NCI-H510A (cell line): ENCODE data around the gene HK1.

Experiments used
- DNase-seq: peaks from one replicate; lab custom pipeline; 2025; lab: John Stamatoyannopoulos, UW

HK1 gene

DNA sequence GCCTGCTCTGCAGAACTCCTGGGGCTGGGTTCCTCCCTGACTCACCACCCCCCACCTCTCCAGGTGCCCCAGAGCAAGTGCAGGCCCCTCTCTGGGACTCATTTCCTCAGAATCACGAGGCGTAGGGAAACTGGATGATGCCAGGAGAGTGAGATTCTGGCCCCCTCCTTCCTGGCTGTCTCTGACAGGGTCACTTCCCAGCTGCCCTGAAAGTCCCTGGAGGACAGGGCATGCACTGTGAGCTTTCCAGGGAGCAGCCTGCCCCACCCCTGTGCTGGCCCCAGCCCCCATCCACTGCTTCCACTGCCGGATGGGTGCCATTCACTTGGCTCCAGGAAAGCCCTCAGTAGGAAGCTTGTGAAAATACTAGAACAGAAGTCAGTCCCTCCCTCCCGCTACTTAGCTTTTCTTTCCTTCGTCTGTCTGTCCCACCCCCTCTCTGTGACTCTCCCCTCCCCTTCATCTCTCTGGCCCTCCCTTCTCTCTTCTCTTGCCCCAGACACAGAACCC, 128.1 kb downstream of the HK1 start:
- no peak for DNase-seq

DNA sequence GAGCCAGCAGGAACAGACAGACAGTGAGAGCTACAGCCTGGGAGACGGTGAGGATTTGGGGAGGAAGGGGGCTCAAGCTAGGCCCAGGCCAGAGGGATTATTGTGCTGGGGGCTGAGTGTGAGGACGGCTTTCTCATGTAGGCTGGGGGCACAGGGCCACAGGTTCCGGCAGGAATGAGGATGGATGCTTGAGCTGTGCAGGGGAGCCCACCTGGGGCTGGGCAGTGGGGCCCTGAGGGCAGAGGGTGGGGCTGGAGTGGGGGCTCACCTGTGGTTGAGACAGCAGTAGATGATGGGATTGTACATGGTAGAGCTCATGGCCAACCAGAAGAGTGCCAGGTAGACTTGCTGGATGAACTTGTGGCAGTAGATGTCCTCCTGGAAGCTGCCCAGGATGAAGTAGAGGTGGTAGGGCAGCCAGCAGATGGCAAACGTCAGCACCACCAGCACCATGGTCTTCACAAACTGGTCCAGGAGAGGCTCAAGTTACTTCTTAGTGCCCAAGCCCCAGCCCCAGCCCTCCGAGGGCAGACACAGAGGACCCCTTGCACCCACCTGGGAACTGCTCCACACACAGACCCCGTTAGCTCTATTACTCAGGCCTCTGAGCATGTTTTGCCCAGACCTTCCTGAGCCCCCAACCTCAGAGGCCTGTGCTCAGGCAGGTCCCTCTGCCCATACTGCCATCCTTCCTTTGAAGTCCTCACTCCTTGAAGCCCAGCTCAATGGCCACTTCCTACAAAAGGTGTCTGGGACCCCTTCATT, 128.7 kb downstream of the HK1 start:
- no peak for DNase-seq

DNA sequence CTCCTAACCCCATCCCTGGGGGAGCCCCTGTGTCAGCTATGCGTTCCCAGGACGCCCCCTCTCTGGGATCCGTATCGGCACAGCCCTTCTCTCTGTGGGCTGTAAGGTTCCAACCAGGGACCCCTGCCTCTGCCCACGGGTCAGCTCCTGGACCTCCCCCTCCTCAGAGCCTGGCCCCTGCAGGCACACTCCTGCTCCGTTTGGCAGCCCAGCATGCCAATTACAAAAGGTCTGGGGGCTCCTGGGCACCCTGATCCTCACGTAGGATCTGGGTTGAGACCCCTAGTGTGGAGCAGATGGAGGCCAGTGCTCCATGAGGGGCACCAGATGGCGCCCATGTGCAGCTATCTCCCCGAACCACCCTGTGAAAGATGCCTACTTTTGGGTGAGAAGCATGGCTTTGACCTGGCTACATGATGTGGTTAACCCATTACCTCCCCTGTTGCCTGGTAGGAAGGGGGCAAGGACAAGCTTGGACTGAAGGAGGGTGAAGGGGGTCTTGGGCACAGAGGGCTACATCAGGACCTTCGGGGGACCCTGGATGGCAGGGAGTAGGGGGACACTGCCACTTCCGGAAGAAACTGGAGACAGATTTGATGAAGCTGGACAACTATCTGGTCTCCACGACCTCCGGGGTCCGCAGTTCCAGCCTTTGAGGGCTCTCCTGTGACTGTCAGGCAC, 129.5 kb downstream of the HK1 start:
- no peak for DNase-seq

DNA sequence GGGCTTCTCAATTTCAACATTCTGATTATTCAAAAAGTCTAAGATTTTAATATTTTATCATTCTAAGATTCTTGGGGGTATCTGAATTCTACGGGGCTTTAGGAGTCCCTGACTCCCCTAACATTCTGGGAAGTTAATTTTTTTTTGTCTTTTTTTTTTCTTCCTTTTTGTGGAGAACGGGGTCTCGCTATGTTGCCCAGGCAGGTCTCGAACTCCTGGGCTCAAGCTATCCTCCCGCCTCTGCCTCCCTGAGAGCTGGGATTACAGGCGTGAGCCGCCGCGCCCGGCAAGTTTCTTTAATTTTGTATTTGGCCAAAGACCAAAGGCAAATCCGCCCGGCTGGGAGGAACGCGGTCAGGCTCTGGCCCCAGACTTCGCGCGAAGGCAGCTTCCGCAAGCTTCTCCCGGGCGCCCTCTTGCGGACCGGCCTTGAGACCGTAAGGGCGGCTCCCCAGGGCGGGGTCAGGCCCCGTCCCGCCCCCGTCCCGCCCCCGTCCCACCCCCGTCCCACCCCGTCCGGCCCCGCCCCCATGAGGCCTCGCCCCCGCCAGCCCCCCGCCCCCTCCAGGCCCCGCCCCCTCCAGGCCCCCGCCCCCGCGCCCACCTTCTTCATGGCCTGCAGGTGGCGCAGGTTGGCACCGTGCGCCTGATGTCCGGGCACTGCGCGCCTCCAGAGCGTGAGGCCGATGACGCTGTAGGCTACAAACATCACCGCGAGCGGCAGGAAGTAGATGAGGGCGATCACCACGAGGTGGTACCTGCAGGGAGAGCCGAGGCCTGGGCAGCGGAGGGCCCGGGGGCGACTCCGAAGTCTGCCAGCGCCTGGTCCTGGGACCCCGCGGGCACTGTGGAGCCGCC, 130.3 kb downstream of the HK1 start:
- DNase-seq: peak; percentile 80

DNA sequence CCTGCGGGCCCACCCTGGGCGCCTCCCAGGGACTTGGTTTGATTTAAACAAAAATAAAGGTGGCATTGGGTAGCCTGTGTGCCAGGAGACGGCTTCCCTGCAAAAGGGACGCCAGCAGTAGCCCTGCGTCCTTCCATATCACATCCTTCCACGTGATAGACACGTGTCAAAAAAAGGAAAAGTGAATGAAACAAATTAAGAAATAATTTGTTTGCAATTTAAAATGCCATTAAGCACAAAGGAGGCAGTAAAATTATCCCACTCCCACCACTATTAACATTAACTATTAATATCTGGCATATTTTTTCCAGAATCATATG, 130.8 kb downstream of the HK1 start:
- DNase-seq: no peak

DNA sequence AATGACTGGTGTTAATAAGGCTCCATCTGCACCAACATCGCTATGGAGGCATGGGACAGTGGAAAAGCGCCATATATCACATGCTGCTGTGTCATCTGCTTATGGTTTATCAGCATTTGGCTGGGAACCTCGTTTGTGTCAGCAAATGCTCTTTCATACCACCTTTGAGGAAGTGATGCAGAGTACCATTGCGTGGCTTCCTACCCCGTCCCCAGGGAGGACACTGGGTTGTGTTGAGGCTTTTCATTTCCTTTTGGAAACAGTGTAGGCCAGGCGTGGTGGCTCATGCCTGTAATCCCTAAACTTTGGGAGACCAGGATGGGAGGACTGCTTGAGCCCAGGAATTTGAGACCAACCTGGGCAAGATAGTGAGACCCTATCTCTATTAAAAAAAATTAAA, 131.7 kb downstream of the HK1 start:
- no peak for DNase-seq

DNA sequence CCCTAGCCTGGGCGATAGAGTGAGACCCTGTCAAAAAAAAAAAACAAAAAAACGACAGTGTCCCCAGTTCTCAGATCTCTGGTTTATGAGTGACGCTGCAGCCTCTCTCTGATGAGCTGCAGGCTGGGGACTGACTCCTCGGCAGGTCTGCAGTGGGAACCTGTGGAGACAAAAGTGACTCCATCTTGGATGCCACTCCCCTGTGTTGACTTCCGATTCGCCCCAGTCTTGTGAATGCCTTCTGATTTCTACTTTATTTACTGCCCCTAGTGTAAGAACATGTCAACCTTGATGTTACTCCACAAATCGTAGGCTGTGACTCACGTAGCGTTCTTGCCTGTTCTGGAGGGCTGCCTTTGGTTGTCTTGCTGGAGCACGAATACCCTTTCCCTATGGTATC, 132.2 kb downstream of the HK1 start:
- no peak for DNase-seq

DNA sequence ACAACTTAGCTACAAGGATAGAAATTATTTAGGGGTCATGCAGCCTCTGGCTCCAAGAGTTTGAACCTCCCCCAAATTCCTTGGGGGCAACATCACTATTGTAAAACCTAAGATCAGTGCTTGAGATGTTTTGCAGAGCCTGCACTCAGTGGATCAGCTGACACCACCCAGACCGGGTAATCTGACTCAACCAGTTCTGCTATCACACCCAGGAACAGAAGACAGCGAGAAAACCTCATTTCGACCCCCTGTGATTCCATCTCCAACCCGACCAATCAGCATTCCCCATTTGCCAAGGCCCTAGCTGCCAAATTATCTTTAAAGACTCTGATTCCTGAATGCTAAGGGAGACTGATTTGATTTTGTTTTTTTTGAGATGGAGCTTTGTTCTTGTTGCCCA, 133.2 kb downstream of the HK1 start:
- no peak for DNase-seq

DNA sequence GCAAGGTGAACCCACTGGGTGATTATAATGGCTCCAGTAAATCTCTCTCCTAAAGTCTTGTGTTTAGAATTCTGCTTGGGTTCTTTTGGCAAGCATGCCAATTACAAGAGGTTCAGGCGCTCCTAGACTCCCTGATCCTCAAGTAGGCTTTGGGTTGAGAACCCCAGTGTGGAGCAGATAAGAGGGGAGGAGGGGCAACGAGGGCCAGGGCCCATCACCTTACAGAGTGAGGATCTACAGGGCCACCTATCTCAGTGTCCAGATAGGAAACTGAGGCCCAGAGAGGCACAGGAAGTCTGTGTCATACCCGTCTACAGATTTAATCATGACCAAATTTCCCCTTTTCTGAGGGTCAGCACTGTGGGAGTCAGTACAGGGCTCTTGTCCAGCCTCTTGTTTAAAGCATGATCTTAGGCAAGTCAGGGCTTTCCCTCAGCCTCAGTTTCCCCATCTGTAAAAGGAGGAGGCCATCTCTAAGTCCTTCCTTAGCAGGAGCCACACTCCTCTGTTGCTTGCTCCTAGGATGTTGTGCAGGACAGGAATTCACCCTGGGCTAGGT, 134.0 kb downstream of the HK1 start:
- DNase-seq: no peak

DNA sequence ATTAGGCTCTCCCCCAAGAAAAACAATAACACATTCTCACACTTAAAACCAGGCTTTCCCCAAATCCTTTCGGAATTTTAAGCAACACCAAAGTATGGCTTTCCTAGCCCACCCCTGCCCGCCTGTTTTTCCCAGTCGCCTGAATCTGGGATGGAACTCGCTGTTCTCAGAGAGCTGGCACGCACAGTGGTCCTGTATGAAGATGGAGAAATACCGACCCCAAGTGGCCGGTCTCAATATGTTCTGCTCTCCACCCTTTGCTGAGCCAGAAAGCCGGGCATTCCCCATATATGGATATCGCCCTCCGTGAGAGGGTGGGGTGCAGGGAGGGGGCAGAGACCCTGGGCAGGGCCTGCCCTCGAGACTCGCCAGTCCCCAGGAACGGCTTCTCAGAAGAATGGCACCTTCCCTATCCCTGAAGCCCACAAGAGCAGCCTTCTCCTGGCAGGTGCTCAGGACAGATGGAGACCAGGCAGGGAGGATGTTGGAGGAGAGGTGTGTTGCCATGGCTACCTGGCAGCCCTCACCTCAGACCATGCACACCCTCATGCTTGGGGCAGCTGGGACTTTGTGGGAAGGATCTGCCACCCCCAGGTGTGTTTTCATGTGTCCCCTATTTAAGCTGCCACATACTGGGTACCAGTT, 135.0 kb downstream of the HK1 start:
- peak; percentile 55 for DNase-seq

DNA sequence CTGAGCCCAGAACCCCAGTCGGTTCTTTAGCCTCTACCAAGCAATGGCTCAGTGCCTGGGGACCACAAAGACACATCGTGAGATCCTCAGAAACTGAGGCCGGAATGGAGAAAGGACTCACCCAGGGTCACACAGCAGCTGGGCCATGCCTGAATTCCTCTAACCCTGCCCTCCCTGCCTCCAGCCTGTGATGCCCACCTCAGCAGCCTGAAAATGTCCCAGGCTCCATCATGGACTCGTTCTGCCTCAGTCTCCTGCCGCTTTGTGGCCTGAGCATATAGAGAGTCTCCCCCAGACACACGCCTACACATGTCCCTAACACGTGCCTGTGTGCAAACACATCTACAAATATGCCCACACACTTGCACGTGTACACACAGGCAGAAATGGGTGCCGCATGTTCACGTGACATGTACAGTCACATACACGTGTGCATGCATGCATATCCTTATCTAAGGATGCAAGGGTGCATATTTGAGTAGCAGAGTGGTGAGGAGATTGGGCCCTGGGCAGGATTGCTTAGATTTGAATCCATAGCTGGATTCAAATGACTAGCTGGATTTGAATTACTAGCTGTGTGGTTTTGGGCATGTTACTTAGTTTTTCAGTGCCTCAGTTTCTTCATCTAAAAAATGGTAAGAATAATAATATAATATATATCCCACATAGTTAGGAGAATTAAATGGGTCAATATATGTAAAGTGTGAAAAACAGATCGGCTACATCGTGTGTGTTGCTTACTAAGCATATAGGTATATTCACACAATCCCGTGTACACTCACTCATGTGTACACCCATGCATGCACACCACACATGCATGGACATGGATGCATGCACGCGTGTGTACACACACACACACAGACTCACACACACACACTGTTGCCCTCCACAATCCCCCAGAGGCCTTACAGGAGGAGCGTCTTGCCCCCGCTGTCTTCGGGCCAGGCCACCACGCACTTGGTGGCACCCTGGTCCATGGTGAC, 136.0 kb downstream of the HK1 start:
- no peak for DNase-seq

DNA sequence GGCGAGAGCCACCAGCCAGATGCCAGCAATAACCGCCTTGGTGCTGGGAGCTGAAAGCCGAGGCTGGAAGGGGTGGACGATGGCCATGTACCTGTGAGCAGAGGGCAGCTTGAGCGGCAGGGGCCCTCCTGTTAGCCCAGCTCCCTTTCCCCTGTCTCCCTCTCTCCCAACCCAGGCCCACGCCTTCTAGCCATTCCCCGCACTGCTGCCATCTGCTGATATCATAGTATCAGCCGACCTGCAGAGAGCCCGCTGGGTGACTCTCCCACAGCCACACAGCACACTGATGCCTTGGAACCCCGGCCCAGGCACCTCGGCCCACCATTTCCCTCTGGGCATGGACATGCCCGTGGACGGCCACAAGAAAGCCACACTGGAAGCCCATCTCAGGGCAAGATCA, 136.8 kb downstream of the HK1 start:
- DNase-seq: no peak

DNA sequence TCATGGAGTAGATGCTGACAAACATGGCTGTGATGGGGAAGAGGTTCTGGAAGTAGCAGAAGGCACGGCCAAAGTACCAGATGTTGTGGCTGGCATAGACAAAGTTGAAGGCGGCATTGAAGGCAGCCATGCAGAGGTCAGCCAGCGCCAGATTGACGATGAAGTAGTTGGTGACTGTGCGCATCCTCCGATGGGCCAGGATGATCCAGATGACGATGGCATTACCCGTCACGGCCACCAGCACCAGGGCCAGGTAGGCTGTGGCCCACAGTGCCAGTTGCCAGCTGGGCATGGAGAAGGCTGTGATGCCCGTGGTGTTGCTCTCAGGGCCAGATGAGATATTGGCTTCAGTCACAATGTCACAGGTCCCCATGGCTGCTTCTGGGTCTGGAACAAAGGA, 137.7 kb downstream of the HK1 start:
- DNase-seq: no peak

DNA sequence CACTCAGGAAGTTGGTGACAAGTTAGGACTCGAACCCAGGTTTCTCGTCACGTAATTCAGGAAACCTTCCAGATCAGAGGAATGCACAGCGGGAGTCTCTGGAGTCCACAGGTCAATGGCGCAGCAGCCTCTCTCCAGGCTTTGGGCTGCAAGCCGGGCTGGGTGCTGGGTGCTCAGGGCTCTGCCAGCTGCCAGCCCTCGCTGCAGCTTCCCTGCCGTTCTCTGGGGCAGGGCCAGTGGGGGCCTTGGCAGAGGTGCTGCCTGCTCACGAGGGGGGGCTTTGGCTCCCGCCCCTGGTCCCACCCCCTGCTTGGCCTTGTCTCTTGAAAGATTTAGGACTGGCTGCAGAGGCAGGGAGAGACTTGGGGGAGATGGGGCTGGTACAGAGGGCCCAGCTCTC, 138.4 kb downstream of the HK1 start, which contains the start of gene TACR2:
Gene TACR2, minus strand, starts transcription at position 224 of the 400 bp plus-strand sequence. CDS start 595 bp downstream, outside the sequence.
- DNase-seq: no peak

DNA sequence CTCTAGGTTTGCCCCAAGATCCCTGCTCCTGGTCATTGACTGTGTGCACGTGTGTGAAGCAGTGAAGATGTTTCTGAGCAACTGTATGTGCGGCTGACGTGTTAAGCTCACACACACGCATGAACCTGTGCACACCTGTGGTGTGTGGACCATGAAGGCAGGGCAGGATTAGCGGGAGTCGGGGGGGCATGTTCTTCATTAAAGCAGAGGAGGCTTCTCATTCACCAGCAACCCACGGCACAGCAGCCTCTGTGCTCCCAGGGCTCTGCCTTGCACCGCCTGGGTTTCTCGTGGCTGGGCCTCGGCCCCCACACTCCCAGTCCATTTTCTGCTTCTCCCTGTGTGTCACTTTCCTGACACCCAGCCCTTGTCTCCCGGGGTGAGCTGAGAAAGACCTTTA, 139.2 kb downstream of the HK1 start:
- no peak for DNase-seq

DNA sequence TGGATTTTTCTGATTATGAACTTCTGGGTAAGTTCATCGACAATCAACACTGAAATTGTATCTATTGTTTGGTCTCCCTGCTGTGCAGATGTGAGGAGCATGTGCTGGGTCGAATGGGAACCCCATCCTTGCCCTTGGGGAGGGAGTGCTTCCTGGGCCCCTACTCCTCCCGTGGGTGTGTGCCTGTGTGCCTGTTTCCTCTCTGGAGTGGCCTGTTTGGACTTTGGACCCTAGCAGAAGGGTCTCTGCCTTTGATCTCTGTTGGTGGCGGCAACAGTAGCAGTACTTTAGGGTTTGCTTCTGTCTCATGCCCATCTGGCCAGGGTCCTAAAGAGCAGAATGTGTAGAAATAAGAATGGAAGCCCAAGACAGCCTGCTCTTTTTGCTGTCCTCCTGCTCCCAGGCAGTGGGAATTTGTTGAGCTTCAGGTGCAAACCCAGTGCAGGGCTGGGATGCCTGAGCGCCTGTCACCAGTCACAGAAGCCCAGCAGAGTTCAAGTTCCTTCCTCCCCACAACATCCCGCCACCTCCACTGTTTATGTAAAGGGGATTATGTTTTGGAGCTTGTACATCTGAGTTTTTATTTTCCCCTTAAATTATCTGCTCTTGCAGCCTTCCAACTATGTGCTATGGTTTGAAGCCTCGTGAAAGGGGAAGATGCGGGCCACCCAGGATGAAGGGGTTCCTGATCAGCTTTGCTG, 139.9 kb downstream of the HK1 start:
- no peak for DNase-seq

DNA sequence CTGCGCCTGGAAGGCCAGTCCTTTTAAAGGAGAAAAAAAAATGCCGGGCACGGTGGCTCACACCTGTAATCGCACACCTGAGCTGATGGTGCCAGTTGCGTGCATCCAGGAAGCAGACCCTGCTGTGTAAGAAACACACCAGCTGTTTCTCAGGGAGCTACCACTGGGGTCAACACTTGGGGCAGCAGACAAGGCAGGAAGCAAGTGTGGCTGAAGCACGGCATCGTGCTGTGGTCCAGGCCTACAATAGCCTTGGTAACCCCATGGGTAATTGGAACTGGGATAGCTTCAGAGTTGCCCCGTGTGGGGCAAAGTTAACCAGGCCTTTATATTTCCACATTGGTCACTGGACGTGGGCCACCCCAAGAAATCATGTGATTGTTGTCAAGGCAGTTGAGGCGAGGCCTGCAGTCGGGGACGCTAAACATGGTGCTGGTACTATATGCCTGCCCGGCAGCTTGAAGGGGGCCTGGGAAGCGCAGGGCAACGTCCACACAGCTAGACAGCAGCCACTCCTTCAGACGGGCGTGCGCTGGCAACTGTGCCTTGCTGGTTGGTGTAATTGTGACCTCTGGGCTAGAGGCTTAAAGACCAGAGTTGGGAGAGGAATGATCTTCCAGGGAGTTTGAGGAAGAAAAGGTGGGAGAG, 140.9 kb downstream of the HK1 start:
- no peak for DNase-seq

DNA sequence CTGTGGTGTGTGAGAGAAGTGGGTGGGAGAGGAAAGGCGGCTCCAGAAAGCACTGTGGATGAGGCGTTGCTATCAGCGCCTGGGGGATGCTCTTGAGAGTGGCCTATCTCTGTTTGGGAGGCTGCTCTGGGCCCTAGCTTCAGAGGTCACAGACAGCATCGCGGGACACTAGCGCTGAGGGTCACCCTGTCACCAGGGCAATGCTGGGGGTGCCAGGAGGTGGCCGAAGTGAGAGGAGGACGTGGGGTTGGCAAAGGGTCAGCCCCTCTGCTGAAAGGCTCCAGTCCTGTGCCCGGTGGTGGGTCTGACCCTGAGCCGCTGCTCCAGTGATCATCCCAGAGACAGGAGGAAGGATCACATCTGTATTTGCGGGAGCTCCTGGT, 141.4 kb downstream of the HK1 start:
- DNase-seq: no peak

DNA sequence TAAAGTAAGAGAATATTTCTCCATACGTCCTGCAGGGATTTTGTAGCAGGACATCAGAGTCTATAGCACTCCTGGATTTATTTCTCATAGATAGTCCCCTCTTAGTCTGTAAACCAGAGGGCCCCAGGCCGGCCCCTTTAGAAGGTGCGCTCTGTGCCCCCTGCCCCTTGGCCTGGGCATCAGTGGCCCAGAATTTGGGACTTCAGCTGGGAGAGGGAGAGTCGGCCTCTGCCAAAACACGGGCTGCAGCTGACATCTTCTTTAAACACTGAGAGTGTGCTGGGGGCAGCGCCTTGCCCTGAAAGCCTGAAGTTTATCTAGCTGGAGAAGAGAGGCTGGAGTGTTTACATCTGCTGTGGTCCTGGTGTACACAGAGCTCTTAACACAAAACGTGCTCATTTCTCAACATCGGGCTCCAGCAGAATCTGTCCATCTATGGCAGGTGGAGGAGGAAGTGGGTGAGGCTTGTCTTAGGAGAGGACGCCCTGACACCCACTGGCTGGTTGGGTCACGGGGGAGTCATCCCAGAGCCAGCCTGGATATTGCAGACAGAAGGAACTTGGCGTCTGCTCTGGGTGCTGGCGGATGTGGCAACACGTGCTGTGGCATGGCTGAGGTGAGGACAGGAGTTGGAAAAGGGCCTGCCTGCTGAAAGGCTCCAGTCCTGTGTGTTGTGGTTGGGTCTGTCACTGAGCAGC, 143.5 kb downstream of the HK1 start:
- DNase-seq: peak; percentile 89
